H1 (cell line): ENCODE measurements around the gene DRD2. TPM values are rescaled to one million over a fixed set of nuclear protein-coding genes. Genes with fewer than 3 reads are reported as not detected.

Source experiments
- CEBPB ChIP-seq: IDR thresholded peaks from 2 replicates; pipeline ENCODE4 v1.6.1; 2012; ENCODE audit warnings: low read depth, low read length
- CHD2 ChIP-seq: IDR thresholded peaks from 2 replicates; pipeline ENCODE4 v1.6.1; 2012; ENCODE audit warnings: low read length, improper control_type of control experiment
- JUN ChIP-seq: IDR thresholded peaks from 2 replicates; pipeline ENCODE4 v1.6.1; 2011; ENCODE audit warnings: low read depth, mild to moderate bottlenecking, improper control_type of control experiment, low read length
- JUND ChIP-seq: IDR thresholded peaks from 2 replicates; pipeline ENCODE4 v1.6.1; 2011; ENCODE audit warnings: mild to moderate bottlenecking, improper control_type of control experiment, low read length
- RFX5 ChIP-seq: IDR thresholded peaks from 2 replicates; pipeline ENCODE4 v1.6.1; 2011; ENCODE audit warnings: low read depth, low read length, improper control_type of control experiment, borderline replicate concordance
- SP1 ChIP-seq: IDR thresholded peaks from 2 replicates; pipeline ENCODE4 v1.6.1; 2011; ENCODE audit warnings: low read depth, low read length
- TEAD4 ChIP-seq: IDR thresholded peaks from 2 replicates; pipeline ENCODE4 v1.6.1; 2012; ENCODE audit warnings: low read depth, low read length, inconsistent platforms, mixed read lengths
- polyA plus RNA-seq, 7 experiments: library from polyadenylated mRNA; depleted of rRNA in 3 of 7; stranded (reverse) in 5 of 7; unstranded in 2 of 7; fragments of >200 nt in 5 of 7; fragments of 200-250 nt in 2 of 7; gene quantifications; 1 replicate in 5 of 7; 2 replicates in 1 of 7; 4 replicates in 1 of 7; pipeline versions ENCODE4 v1.2.1 to v1.2.3, GENCODE V29; 2011 to 2013; ENCODE audit warnings: missing spikeins in 2 of 7, mixed read lengths in 2 of 7
- total RNA-seq: library from RNA; stranded (reverse); fragmentation: NEBNext Ultra II Directional; extraction: Animal tissue kit (Norgen Biotek cat#: 25700); gene quantifications from 2 replicates; pipeline ENCODE4 v1.2.1, GENCODE V29; 2021

Gene DRD2
- total and polyA plus RNA-seq, 2 of the 8 experiments (the other 6 are each of a cell fraction or from before 2014, with no cell fraction given): 0.26 to 0.41 TPM

GRCh38 chr11:113506893-113507292, 31.7 kb upstream of the DRD2 start (continued):
- TF ChIP-seq TEAD4 (no peak), CHD2 (no peak), RFX5 (no peak), SP1 (no peak), JUN (no peak), JUND (no peak), CEBPB (no peak)
- TF ChIP-seq, all 59 proteins: peak for 0
